Loucy (cell line): Measurements from ENCODE around the gene CTDSP1.

Experiments
- H2AFZ ChIP-seq: fragments of 200-600 bp; sonication (generic); 2 replicates; pipeline ENCODE4 v1.6.0; 2016; ENCODE audit warnings: antibody characterized with exemption, mild to moderate bottlenecking, low read length, moderate library complexity
- H3F3A ChIP-seq: fragments of 200-600 bp; 2 replicates; pipeline ENCODE4 v1.6.0; 2016; ENCODE audit warnings: antibody characterized with exemption, low read depth, mild to moderate bottlenecking
- H3K27me3 ChIP-seq: fragments of 200-600 bp; sonication (generic); 2 replicates; pipeline ENCODE4 v1.6.1; 2014; ENCODE audit warnings: low read length, mild to moderate bottlenecking; ENCODE audit not compliant: insufficient read depth, poor library complexity, severe bottlenecking
- H3K36me3 ChIP-seq: fragments of 200-600 bp; sonication (generic); 2 replicates; pipeline ENCODE4 v1.6.1; 2016; ENCODE audit warnings: low read length; ENCODE audit not compliant: insufficient read depth
- H3K4me1 ChIP-seq: fragments of 200-600 bp; sonication (generic); 2 replicates; pipeline ENCODE4 v1.5.1; 2014; ENCODE audit warnings: low read length, mild to moderate bottlenecking; ENCODE audit not compliant: insufficient read depth, poor library complexity, severe bottlenecking
- H3K4me2 ChIP-seq: fragments of 200-600 bp; sonication (generic); 2 replicates; pipeline ENCODE4 v1.6.0; 2014; ENCODE audit warnings: antibody characterized with exemption, low read length, low read depth, mild to moderate bottlenecking; ENCODE audit not compliant: poor library complexity, severe bottlenecking
- H3K4me3 ChIP-seq: fragments of 200-600 bp; sonication (generic); 2 replicates; pipeline ENCODE4 v1.5.1; 2014; ENCODE audit warnings: low read length, mild to moderate bottlenecking, mixed read lengths; ENCODE audit not compliant: poor library complexity, severe bottlenecking
- H3K79me2 ChIP-seq: fragments of 200-600 bp; sonication (generic); 2 replicates; pipeline ENCODE4 v1.6.1; 2014; ENCODE audit warnings: low read length; ENCODE audit not compliant: insufficient read depth
- H3K9ac ChIP-seq: fragments of 200-600 bp; sonication (generic); 2 replicates; pipeline ENCODE4 v1.6.0; 2014; ENCODE audit warnings: mild to moderate bottlenecking, low read depth, low read length, moderate library complexity; ENCODE audit not compliant: poor library complexity, severe bottlenecking
- H3K9me2 ChIP-seq: fragments of 200-600 bp; sonication (generic); replicated peaks from 2 replicates; pipeline ENCODE4 v1.6.1; 2016; ENCODE audit warnings: low read depth, low read length, mixed read lengths
- H3K9me3 ChIP-seq: fragments of 200-600 bp; sonication (generic); 2 replicates; pipeline ENCODE4 v1.6.1; 2014; ENCODE audit warnings: mild to moderate bottlenecking, antibody characterized with exemption, low read length, low read depth; ENCODE audit not compliant: insufficient read depth
- H4K20me1 ChIP-seq: fragments of 200-600 bp; sonication (generic); 2 replicates; pipeline ENCODE4 v1.6.0; 2014; ENCODE audit warnings: antibody characterized with exemption, low read length, mild to moderate bottlenecking; ENCODE audit not compliant: insufficient read depth, poor library complexity, severe bottlenecking
- EZH2phosphoT487 ChIP-seq: fragments of 200-600 bp; IDR thresholded peaks from 2 replicates; pipeline ENCODE4 v1.6.1; 2018; ENCODE audit warnings: antibody characterized with exemption, mild to moderate bottlenecking, moderate library complexity, borderline replicate concordance
- TF ChIP-seq, protein P1 (sequence below): fragments of 200-600 bp; sonication (generic); conservative IDR thresholded peaks from 2 replicates; pipeline ENCODE4 v1.5.1; 2014; ENCODE audit warnings: mild to moderate bottlenecking, antibody characterized with exemption, low read length

CTDSP1 gene

DNA sequence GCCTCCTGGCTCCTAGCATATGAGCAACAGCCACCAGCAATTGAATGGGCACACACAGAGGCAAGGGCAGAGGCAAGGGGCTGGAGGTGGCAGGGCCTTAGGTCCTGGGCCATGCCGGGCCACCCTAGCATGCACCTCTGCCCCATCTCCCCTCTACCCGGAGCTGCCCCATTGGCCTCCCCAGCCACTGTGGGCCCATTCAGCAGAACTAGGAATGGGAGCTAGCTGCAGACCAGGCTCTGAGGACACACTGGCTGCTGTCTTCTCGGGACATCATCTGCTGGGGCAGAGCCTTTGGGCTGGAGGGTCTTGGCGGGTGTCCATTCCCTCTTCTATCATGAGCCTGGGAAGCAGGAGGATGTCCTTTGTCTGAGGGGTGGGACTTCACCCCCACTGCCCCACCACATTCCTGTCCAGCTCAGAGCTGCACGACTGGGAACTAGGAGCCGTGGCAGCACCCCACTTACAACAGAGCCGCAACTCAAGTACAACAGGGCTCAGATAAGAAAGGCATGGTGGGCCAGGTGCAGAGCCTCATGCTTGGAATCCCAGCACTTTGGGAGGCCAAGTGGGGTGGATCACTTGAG is 20.1 kb downstream of the CTDSP1 start:
- no peak overlapping the region for H3K9ac ChIP-seq
- H2AFZ ChIP-seq = no peak overlapping the region
- H3F3A ChIP-seq = no peaks in the 10 kb centered on the region
- no peaks in the 10 kb centered on the region for H3K79me2 ChIP-seq
- H3K4me3 ChIP-seq = no peak overlapping the region
- H3K9me3 ChIP-seq = no peaks in the 10 kb centered on the region
- H4K20me1 ChIP-seq = no peaks in the 10 kb centered on the region
- H3K27me3 ChIP-seq = no peaks in the 10 kb centered on the region
- H3K9me2 ChIP-seq = no peaks in the 10 kb centered on the region
- H3K36me3 ChIP-seq = no peaks in the 10 kb centered on the region
- no peak overlapping the region for H3K4me2 ChIP-seq
- H3K4me1 ChIP-seq = no peaks in the 10 kb centered on the region
- no peak for TF ChIP-seq EZH2phosphoT487
- TF ChIP-seq, protein P1, sequence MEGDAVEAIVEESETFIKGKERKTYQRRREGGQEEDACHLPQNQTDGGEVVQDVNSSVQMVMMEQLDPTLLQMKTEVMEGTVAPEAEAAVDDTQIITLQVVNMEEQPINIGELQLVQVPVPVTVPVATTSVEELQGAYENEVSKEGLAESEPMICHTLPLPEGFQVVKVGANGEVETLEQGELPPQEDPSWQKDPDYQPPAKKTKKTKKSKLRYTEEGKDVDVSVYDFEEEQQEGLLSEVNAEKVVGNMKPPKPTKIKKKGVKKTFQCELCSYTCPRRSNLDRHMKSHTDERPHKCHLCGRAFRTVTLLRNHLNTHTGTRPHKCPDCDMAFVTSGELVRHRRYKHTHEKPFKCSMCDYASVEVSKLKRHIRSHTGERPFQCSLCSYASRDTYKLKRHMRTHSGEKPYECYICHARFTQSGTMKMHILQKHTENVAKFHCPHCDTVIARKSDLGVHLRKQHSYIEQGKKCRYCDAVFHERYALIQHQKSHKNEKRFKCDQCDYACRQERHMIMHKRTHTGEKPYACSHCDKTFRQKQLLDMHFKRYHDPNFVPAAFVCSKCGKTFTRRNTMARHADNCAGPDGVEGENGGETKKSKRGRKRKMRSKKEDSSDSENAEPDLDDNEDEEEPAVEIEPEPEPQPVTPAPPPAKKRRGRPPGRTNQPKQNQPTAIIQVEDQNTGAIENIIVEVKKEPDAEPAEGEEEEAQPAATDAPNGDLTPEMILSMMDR = no peak

DNA sequence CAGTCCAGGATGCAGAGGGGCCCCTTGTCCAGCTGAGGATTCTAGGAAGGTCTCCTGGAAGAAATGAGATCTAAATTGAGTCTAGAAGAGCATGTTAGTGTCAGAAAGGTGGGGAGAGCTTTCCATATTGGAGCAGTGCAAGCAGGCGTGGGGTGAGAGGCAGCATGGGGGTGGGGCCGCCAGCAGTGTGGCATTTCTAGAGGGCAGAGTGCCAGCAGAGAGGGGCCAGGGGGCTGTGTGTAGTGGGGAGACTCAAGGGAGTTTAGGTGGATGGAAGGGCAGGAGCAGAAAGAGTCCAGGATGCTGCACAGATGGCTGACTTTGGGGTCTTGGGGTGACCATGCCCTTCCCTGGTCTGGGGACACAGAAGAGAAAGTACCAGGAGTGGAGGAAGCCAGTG is 21.4 kb downstream of the CTDSP1 start:
- TF ChIP-seq, protein P1 = no peak
- TF ChIP-seq EZH2phosphoT487 = no peak
- no peaks in the 10 kb centered on the region for H3K27me3 ChIP-seq
- no peak overlapping the region for H3K9ac ChIP-seq
- H3K4me1 ChIP-seq = no peaks in the 10 kb centered on the region
- no peak overlapping the region for H3K4me3 ChIP-seq
- H3K36me3 ChIP-seq = no peaks in the 10 kb centered on the region
- no peaks in the 10 kb centered on the region for H3K9me2 ChIP-seq
- H2AFZ ChIP-seq = no peak overlapping the region
- no peaks in the 10 kb centered on the region for H4K20me1 ChIP-seq
- no peaks in the 10 kb centered on the region for H3K9me3 ChIP-seq
- H3K79me2 ChIP-seq = no peaks in the 10 kb centered on the region
- H3K4me2 ChIP-seq = no peak overlapping the region
- H3F3A ChIP-seq = no peaks in the 10 kb centered on the region

DNA sequence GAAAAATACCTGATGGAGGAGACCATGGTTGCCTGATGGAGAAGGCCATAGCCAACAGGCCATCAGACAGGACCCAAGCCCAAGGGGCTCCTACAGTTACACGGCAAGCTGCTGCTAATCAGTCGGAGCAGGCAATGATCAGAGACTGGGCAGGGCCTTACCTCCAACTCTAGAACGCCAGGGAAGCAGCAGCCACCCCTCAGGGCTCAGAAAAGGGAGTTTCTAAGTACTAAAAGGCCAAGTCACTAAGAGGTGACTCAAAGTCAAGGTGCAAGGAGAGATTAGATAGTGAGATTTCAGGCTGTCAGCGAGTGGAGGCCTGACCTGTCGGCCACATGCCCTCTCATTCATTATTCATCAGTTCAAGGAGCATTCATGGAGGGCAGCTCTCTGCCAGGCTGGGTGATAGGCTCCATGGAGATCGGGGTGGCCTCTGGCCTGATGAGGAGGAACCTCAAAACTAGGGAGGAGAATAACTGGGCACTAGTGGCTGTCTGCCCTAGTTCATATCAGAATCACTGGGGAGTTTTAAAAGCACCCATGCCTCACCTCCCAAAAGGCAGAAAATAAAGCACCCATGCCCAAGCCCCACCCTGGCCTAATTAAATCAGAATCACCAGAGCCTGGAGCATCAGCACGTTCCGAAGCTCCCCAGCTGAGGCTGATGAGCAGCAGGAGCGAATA is 22.9 kb downstream of the CTDSP1 start:
- Histone ChIP-seq H3K9me2 (no peaks in the 10 kb centered on the region), H2AFZ (no peak overlapping the region), H3K4me2 (no peak overlapping the region), H3K36me3 (no peaks in the 10 kb centered on the region), H3F3A (no peaks in the 10 kb centered on the region), H3K9me3 (no peaks in the 10 kb centered on the region), H3K4me1 (no peaks in the 10 kb centered on the region), H3K27me3 (no peaks in the 10 kb centered on the region), H3K4me3 (no peak overlapping the region), H3K9ac (no peak overlapping the region), H4K20me1 (no peaks in the 10 kb centered on the region), H3K79me2 (no peaks in the 10 kb centered on the region)
- TF ChIP-seq, protein P1 = no peak
- TF ChIP-seq EZH2phosphoT487 = no peak
